NCI-H1092 treated with DMSO at 0.1 percent for 48 hours (cell line): ENCODE results near the gene DNAJB1.
"Not testable (repeated sequence)": the region's sequence is repeated elsewhere in the genome, so short reads cannot be mapped to it uniquely, and the experiment has no call there.

Experiments used
- DNase-seq: peaks from one replicate; lab custom pipeline; 2025; lab: John Stamatoyannopoulos, UW

DNAJB1 gene

DNA sequence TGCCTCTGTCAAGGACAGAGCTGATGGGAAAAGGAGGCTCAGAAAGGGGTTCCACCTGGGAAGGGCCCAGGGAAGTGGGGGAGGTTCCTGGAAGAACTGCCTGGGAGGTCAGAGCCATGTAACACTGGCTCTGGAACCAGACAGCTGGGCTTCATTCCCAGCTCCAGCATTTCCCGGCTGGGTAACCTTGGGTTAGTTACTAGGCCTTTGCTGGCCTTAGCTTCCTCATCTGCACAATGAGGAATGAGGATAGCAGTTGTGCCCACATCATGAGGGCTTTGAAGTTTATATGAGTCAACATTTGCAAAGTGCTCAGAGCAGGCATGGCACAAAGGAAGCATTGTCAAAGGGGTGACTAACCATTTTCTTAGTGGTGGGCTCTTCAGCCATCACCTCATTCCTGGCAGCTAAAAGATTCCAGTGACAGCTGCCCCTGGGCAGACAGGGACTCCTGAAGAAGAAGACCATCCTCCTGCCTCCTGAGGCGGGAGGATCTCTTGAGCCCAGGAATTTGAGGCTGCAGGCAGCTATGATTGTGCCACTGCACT lies 1.7 kb upstream of the DNAJB1 start:
- no peak for DNase-seq

DNA sequence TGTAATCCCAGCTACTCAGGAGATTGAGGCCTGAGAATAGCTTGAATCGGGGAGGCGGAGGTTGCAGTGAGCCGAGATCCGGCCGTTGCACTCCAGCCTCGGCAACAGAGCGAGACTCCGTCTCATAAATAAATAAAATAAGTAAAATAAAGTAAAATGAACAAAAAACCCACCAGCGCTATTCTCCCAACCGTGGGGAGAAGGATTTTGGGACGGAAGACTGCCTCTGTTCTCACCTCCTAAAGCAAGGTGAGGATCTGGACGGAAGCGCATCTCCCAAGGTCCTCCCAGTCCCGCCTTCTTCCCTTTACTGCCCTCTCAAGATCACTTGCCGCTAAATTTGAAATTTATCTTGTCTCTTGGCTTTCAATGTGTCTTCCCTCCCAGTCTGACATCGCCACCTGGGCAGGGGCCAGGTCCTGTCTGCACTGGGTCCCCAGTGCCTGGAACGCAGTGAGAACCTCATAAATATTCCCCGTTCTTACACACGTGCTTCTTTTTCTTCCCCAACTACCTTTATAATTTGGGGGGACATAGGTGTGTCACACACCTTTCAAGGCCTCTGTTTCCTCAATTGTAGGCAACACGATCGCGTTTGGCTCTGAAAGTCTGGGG lies 1.2 kb upstream of the DNAJB1 start:
- no peak for DNase-seq

DNA sequence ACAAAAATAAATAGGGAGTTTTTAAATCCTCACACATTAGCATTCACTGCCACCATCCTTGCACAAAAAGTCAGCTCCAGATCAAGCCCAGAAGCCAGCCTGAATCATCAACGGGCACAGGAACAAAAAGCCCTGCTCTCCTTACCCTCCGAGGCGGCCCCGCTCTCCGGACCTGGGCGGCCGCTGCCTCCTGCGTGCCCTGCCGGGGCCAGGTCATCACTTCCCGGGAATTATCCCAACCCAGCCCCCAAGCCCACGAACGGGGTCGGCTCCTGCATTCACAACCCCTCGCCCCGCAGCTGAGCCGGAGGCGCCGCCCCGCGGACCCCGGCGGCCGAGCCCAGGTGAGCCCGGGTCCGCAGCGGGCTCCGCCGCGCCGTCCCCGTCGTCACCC lies 754 bp downstream of the DNAJB1 start:
- DNase-seq: no peak

- DNase-seq: no peak
These were observed 1.3 kb downstream of the DNAJB1 start for GRCh38 chr19:14516746-14517438.

GRCh38 chr19:14516048-14516534 lies 2.1 kb downstream of the DNAJB1 start:
- DNase-seq: no peak

GRCh38 chr19:14515501-14516047 lies 2.6 kb downstream of the DNAJB1 start:
- DNase-seq: no peak

DNA sequence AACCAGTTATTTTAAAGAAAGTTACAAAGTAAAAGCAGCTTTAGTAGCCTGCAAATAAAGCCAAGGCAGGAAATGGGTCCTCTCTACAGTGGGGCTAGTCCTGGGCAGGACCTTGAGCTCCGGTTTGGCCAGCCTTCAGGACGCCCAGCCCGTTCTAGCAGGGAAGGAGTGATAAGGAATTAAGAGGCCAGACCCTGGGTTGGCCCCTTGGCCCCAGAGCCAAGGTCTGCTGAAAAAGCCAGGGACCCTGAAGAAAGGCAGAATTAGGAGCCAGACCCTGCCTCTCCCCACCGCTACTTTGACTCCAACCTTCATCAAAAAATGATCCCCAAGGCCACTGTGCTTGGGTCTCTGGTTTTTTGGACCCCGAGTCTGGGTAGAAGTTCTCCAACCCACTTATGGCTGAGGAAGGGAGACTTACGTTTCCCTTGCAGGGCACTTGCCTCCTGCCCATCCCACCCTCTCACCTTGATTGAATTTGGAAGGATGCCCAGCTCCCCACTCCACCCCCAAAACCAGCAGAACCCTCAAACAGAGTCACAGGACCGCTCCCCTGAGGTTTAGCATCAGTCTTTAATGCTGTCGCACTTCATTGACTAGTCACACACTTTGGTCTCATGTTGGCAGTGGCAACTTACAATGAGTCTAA lies 3.9 kb downstream of the DNAJB1 start:
- no peak for DNase-seq

- no peak for DNase-seq
These were observed 5.7 kb downstream of the DNAJB1 start for GRCh38 chr19:14512406-14512961.

- DNase-seq: no peak
These were observed 7.0 kb downstream of the DNAJB1 start for GRCh38 chr19:14511229-14511593.

GRCh38 chr19:14510311-14511228 lies 7.6 kb downstream of the DNAJB1 start:
- DNase-seq: no peak

DNA sequence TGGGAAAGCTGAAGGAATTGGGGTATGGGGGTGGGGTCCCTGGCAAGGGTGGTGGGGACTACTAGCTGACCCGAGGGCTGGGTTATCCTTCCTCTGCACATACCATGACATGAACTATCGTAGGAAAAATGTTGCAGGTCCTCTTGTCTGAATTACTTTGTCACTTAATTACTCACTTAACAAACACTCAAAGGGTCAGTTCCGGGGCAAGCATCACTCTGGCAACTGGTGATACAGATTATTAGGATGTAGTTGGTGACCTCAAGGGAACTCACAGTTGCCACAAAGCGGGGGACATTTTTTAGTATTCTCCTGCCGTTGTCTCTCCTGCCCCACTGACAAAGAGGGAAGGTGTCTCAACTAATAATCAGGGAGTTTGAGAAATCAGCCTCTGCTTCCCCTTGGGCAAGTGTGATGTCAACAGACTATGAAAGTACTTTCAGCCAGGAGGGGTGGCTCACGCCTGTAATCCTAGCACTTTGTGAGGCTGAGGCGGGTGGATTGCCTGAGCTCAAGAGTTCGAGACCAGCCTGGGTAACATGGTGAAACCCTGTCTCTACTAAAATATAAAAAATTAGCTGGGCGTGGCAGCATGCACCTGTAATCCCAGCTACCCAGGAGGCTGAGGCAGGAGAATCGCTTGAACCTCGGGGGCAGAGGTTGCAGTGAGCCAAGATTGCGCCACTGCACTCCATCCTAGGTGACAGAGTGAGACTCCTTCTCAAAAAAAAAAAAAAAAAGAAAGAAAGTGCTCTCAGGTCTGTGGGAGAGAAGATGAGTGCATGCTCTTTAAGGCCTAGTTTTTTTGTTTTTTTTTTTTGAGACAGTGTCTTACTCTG lies 10.3 kb downstream of the DNAJB1 start:
- DNase-seq: no peak

GRCh38 chr19:14505488-14506239 lies 12.5 kb downstream of the DNAJB1 start:
- peak; percentile 11 for DNase-seq

GRCh38 chr19:14504575-14504974 lies 13.6 kb downstream of the DNAJB1 start:
- DNase-seq: not testable (repeated sequence)

DNA sequence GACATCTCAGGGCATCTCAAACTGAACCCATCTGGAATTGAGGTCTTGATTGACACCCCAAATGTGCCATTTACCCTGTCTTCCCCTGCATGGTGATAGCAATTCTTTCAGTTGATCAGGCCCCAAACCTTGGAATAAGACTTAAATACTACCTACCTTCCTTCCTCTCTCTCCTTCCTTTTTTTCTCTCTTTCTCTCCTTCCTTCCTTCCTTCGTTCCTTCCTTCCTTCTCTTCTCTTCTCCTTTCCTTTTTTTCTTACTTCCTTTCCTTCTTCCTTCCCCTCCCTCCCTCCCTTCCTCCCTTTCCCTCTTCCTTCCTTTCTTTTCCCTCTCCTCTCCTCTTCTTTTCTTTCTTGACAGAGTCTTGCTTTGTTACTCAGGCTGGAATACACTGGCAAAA lies 14.9 kb downstream of the DNAJB1 start:
- DNase-seq: no peak

DNA sequence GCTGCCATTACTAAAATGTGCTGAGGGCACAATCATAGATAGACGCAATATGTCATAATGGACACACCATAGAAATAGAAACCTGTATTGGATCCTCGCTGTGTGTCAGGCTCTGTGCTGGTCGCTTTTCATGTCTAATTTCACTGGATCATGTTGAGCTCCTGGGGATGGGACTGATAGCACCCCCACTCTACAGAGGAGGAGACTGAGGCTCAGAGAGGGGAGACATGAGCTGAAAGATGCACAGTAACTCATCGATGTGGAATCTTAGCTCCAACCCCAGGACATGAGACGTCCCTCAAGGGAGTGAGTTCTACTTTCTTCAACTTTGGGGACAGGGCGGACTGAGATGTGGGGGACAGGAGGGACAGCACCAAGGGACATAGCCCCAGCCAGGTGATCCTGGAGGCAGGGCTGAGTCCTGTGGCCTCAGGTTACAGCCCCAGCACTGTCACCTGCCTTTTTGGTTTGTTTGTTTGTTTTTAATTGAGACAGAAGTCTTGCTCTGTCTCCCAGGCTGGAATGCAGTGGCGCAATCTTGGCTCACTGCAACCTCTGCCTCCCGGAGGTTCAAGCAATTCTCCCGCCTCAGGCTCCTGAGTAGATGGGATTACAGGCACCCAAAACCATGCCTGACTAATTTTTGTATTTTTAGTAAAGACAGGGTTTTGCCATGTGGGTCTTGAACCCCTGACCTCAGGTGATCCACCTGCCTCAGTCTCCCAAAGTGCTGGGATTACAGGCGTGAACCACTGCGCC lies 15.7 kb downstream of the DNAJB1 start:
- no peak for DNase-seq

- no peak for DNase-seq
These were observed 20.8 kb downstream of the DNAJB1 start for GRCh38 chr19:14497228-14497921.

DNA sequence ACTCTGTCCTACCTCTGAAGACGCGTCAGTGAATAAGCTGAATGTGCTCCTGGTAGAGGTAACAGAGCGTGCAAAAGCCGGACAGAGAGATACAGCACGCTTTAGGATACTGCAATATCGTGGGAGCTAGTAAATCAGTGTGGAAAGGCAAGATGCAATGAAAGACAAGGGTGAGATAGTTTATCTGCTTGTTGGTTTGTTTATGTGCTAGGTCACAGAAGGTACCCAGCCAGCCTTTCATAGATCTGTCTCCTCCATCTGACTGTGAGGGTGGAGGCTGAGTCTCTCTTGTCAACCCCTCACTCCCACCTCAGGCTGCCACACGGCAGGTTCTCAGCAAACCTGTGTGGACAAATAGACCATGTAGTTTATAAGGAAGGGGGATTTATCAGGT lies 21.4 kb downstream of the DNAJB1 start:
- DNase-seq: peak; percentile 40
